ENCODE data around the gene SUMF1. TPM values are rescaled to one million over a fixed set of nuclear protein-coding genes. Genes with fewer than 3 reads are reported as not detected.

The SUMF1 gene
- total RNA-seq, 2 donors from 2014 or later = 30.7 to 32.7 TPM

DNA sequence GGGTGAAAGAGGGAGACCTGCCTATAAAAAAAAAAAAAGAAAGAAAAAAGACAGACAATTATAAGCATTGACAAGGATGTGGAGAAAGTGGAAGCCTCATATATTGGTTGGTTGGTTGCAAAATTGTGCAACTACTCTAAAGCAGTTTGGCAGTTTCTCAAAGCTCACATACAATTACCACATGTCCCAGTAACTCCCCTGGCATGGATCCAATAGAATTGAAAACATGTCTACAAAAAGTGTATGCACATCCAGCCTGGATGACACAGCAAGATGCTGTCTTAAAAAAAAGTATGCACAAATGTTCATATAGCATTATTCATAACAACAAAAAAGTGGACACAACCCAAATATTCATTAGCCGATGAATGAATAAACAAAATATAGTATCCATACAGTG is 144.4 kb downstream of the SUMF1 start:
- no peak for TF ChIP-seq POLR2A (IDR thresholded peaks at IDR 0.05)
- TF ChIP-seq, protein P1, sequence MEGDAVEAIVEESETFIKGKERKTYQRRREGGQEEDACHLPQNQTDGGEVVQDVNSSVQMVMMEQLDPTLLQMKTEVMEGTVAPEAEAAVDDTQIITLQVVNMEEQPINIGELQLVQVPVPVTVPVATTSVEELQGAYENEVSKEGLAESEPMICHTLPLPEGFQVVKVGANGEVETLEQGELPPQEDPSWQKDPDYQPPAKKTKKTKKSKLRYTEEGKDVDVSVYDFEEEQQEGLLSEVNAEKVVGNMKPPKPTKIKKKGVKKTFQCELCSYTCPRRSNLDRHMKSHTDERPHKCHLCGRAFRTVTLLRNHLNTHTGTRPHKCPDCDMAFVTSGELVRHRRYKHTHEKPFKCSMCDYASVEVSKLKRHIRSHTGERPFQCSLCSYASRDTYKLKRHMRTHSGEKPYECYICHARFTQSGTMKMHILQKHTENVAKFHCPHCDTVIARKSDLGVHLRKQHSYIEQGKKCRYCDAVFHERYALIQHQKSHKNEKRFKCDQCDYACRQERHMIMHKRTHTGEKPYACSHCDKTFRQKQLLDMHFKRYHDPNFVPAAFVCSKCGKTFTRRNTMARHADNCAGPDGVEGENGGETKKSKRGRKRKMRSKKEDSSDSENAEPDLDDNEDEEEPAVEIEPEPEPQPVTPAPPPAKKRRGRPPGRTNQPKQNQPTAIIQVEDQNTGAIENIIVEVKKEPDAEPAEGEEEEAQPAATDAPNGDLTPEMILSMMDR (IDR thresholded peaks at IDR 0.05) = no peak
- intact Hi-C loops (cut with DNase I) = no loop called here
- Histone ChIP-seq H3K27ac (no peak overlapping the region), H3K4me3 (no peak overlapping the region), H3K9me3 (no peaks in the 10 kb centered on the region), H3K4me1 (no peaks in the 10 kb centered on the region), H3K27me3 (no peaks in the 10 kb centered on the region), H3K36me3 (replicated peaks in 1 of 2; ENCODE audit: insufficient read depth in 1 of 2, low read depth in 2 of 2) (no peaks in the 10 kb centered on the region)
- 90 to 97% methylated on average over 1 of the region's 1 CpG for WGBS, 2 donors
- peak in 1 of 4 donors; percentile 21 for DNase-seq
- no peak for ATAC-seq

DNA sequence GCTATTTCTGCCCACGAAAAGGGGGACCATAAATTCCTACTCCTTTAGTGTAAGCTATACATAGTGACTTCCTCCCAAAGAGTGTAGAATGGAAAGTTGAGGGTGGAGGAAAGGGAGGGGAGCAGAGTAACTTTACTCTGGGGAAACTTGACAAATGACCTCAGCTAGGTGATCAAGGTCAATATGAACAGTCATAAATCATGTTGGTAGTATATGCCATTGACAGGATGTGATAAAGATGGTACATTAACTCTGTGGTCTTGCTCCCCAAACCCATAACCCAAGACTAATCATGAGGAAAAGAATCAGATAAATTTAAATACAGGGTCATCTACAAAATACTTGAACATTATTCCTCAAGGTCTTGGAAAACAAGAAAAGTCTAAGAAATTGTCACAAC is 145.3 kb downstream of the SUMF1 start:
- intact Hi-C loops (cut with DNase I) = no loop called here
- Histone ChIP-seq H3K4me1 (no peaks in the 10 kb centered on the region), H3K4me3 (no peak overlapping the region), H3K27me3 (no peaks in the 10 kb centered on the region), H3K9me3 (no peaks in the 10 kb centered on the region), H3K27ac (no peak overlapping the region), H3K36me3 (replicated peaks in 1 of 2; ENCODE audit: insufficient read depth in 1 of 2, low read depth in 2 of 2) (peaks cover 0 to 5% of the 10 kb centered on the region in 2 donors)
- DNase-seq (no peak), ATAC-seq (no peak)
- TF ChIP-seq, protein P1 (IDR thresholded peaks at IDR 0.05) = no peak
- no peak for TF ChIP-seq POLR2A (IDR thresholded peaks at IDR 0.05)
- WGBS, 2 donors = 71 to 82% methylated on average over 1 of the region's 1 CpG

DNA sequence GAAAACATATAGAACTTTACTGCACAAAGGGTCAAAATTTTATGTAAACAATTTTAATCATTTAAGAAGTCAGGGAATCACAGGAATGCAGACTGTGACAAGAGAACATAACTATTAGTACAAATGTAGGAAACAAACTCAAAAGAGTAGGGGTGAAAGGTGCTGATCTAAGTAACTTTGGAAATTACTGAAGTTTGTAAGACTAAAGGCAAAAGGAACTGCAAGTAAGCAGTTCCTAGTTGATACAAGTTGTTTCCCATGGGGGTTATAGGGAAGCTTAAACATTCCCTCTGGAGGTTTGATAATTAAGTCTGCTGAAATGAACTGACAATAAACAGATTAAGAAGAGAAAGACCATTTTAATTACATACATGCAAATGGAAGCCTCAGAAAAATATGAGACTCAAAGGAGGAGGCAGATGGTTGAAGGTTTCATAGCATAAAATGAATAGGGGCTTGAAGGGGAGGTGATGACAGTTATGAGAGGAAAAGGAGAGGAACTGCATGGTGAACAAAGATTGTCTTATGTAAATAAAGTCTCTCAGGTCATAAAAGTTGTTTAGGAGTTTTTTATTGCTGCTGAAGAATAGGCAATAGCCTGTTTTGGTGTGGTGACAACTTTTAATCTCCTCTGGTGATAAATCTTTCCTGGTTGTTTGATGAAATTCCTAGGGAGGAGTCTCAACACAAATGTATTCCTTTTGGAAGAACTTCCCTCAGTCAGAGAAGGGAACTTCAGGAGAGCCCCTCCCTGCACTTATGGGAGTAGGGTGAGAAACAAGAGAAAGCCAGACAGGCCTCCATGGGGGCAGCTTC is 146.8 kb downstream of the SUMF1 start:
- no peak for TF ChIP-seq POLR2A (IDR thresholded peaks at IDR 0.05)
- TF ChIP-seq, protein P1 (IDR thresholded peaks at IDR 0.05) = no peak
- no peak for DNase-seq
- H3K27ac ChIP-seq = no peak overlapping the region
- H3K36me3 ChIP-seq (replicated peaks in 1 of 2; ENCODE audit: insufficient read depth in 1 of 2, low read depth in 2 of 2) = peaks cover 0 to 8% of the 10 kb centered on the region in 2 donors
- H3K4me3 ChIP-seq = no peak overlapping the region
- no peaks in the 10 kb centered on the region for H3K4me1 ChIP-seq
- no peaks in the 10 kb centered on the region for H3K9me3 ChIP-seq
- no peak for ATAC-seq
- intact Hi-C loops (cut with DNase I) = no loop called here
- no peaks in the 10 kb centered on the region for H3K27me3 ChIP-seq

DNA sequence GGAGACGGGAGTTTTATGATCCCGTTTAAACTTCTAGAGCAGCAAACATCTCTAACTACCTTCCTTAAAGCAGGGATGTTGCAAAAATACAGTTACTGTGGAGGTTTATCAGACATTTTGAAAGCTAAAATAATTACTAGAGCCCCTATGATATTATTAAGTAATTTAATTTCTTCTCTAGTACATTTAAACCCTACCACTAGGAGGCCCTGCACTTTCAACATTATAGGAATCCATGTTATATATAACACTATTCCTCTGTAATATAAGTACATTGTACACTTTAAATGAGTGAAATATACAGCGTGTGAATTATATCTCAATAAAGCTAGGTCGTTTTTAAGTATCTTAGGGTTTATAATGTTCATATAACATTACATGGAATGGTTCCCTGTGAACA is 152.4 kb downstream of the SUMF1 start:
- Histone ChIP-seq H3K27ac (no peak overlapping the region), H3K36me3 (replicated peaks in 1 of 2; ENCODE audit: insufficient read depth in 1 of 2, low read depth in 2 of 2) (peaks cover 0 to 8% of the 10 kb centered on the region in 2 donors), H3K4me1 (peaks cover 8% of the 10 kb centered on the region), H3K4me3 (no peak overlapping the region), H3K9me3 (no peaks in the 10 kb centered on the region), H3K27me3 (no peaks in the 10 kb centered on the region)
- no peak for ATAC-seq
- intact Hi-C loops (cut with DNase I) = no loop called here
- 84 to 85% methylated on average over 4 of the region's 4 CpGs for WGBS, 2 donors
- DNase-seq = no peak
- no peak for TF ChIP-seq POLR2A (IDR thresholded peaks at IDR 0.05)
- TF ChIP-seq, protein P1 (IDR thresholded peaks at IDR 0.05) = no peak
